ENCODE measurements around the gene PPP4R4.

Gene PPP4R4

DNA sequence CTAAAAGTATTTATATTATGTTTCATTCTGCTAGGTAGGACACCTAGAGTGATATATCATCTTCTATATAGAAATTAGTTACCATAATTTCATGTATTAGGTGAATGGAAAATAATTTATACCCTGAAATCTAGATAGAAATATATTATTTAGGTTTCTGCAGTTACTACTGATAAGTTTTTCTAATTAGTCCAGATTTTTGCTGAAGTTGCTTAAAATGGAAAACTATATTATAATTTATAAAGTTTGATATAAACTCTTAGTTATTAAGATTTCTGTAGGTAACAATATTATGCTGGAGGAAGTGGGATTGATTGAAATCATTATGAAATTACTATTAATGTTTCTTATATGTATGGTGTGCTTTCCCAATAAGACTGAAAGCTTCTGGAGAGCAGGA, 62.9 kb downstream of the PPP4R4 start:
- Histone ChIP-seq H2BK120ac (ENCODE audit: low read depth, low read length) (no peak overlapping the region), H3K4me1 (ENCODE audit: control insufficient read depth, insufficient read depth, low read depth, low read length) (no peaks in the 10 kb centered on the region), H3K4ac (ENCODE audit: low read depth in 1 of 2, low read length in 2 of 2) (no peak overlapping the region), H2BK12ac (ENCODE audit: low read length in 2 of 2) (no peak overlapping the region), H3K36me3 (ENCODE audit: control insufficient read depth in 1 of 2, insufficient read depth in 2 of 2, low read depth in 1 of 2, low read length in 2 of 2) (peaks cover 0 to 5% of the 10 kb centered on the region in 2 experiments), H2AFZ (ENCODE audit: low read depth, low read length) (no peak overlapping the region), H3K27ac (ENCODE audit: low read length, poor library complexity, severe bottlenecking) (no peak overlapping the region), H2BK15ac (ENCODE audit: low read depth, poor library complexity, severe bottlenecking) (no peak overlapping the region), H4K91ac (ENCODE audit: low read length) (no peak overlapping the region), H3K14ac (ENCODE audit: low read length in 2 of 2) (no peak overlapping the region), H3K9me3 (ENCODE audit: control insufficient read depth, low read length) (no peaks in the 10 kb centered on the region), H3K9ac (ENCODE audit: low read length) (no peak overlapping the region), H4K8ac (ENCODE audit: low read length) (no peak overlapping the region), H3K18ac (ENCODE audit: low read depth in 1 of 2, low read length in 2 of 2) (no peak overlapping the region), H3K79me1 (replicated peaks; ENCODE audit: low read length, poor library complexity, severe bottlenecking) (no peaks in the 10 kb centered on the region), H3K27me3 (ENCODE audit: control insufficient read depth in 1 of 2, insufficient read depth in 1 of 2, low read length in 2 of 2) (no peaks in the 10 kb centered on the region), H2AK5ac (ENCODE audit: low read length, severe bottlenecking) (no peak overlapping the region), H3K23ac (ENCODE audit: low read length in 2 of 2) (no peak overlapping the region), H2BK5ac (ENCODE audit: low read depth, low read length, poor library complexity, severe bottlenecking) (no peak overlapping the region), H3K4me3 (ENCODE audit: insufficient read depth in 1 of 2, low read depth in 1 of 2, low read length in 2 of 2) (no peak overlapping the region), H3K4me2 (ENCODE audit: low read length, poor library complexity, severe bottlenecking) (no peak overlapping the region)
- DNase-seq: no peak

GRCh38 chr14:94237983-94238382, 63.9 kb downstream of the PPP4R4 start:
- no peak overlapping the region for H2BK12ac ChIP-seq (ENCODE audit: low read length in 2 of 2)
- H3K4me3 ChIP-seq (ENCODE audit: insufficient read depth in 1 of 2, low read depth in 1 of 2, low read length in 2 of 2): no peak overlapping the region
- no peaks in the 10 kb centered on the region for H3K9me3 ChIP-seq (ENCODE audit: control insufficient read depth, low read length)
- H3K23ac ChIP-seq (ENCODE audit: low read length in 2 of 2): no peak overlapping the region
- no peak overlapping the region for H4K8ac ChIP-seq (ENCODE audit: low read length)
- no peak overlapping the region for H2BK5ac ChIP-seq (ENCODE audit: low read depth, low read length, poor library complexity, severe bottlenecking)
- no peak overlapping the region for H2BK15ac ChIP-seq (ENCODE audit: low read depth, poor library complexity, severe bottlenecking)
- H2AK5ac ChIP-seq (ENCODE audit: low read length, severe bottlenecking): no peak overlapping the region
- H3K14ac ChIP-seq (ENCODE audit: low read length in 2 of 2): no peak overlapping the region
- no peak overlapping the region for H3K9ac ChIP-seq (ENCODE audit: low read length)
- H4K91ac ChIP-seq (ENCODE audit: low read length): no peak overlapping the region
- H3K27ac ChIP-seq (ENCODE audit: low read length, poor library complexity, severe bottlenecking): no peak overlapping the region
- no peak overlapping the region for H2BK120ac ChIP-seq (ENCODE audit: low read depth, low read length)
- H3K79me1 ChIP-seq (replicated peaks; ENCODE audit: low read length, poor library complexity, severe bottlenecking): no peaks in the 10 kb centered on the region
- peaks cover 0 to 5% of the 10 kb centered on the region in 2 experiments for H3K36me3 ChIP-seq (ENCODE audit: control insufficient read depth in 1 of 2, insufficient read depth in 2 of 2, low read depth in 1 of 2, low read length in 2 of 2)
- 55% methylated on average over 4 of the region's 4 CpGs for WGBS
- H3K4me2 ChIP-seq (ENCODE audit: low read length, poor library complexity, severe bottlenecking): no peak overlapping the region
- H2AFZ ChIP-seq (ENCODE audit: low read depth, low read length): no peak overlapping the region
- H3K18ac ChIP-seq (ENCODE audit: low read depth in 1 of 2, low read length in 2 of 2): no peak overlapping the region
- no peak overlapping the region for H3K4ac ChIP-seq (ENCODE audit: low read depth in 1 of 2, low read length in 2 of 2)
- no peak for DNase-seq
- H3K27me3 ChIP-seq (ENCODE audit: control insufficient read depth in 1 of 2, insufficient read depth in 1 of 2, low read length in 2 of 2): no peaks in the 10 kb centered on the region
- no peaks in the 10 kb centered on the region for H3K4me1 ChIP-seq (ENCODE audit: control insufficient read depth, insufficient read depth, low read depth, low read length)

GRCh38 chr14:94239406-94239805, 65.3 kb downstream of the PPP4R4 start:
- 100% methylated on average over 2 of the region's 2 CpGs for WGBS
- Histone ChIP-seq H2BK15ac (ENCODE audit: low read depth, poor library complexity, severe bottlenecking) (no peak overlapping the region), H3K14ac (ENCODE audit: low read length in 2 of 2) (no peak overlapping the region), H3K23ac (ENCODE audit: low read length in 2 of 2) (no peak overlapping the region), H4K91ac (ENCODE audit: low read length) (no peak overlapping the region), H3K4me2 (ENCODE audit: low read length, poor library complexity, severe bottlenecking) (no peak overlapping the region), H3K9me3 (ENCODE audit: control insufficient read depth, low read length) (no peaks in the 10 kb centered on the region), H2AFZ (ENCODE audit: low read depth, low read length) (no peak overlapping the region), H4K8ac (ENCODE audit: low read length) (no peak overlapping the region), H2AK5ac (ENCODE audit: low read length, severe bottlenecking) (no peak overlapping the region), H3K4ac (ENCODE audit: low read depth in 1 of 2, low read length in 2 of 2) (no peak overlapping the region), H3K4me1 (ENCODE audit: control insufficient read depth, insufficient read depth, low read depth, low read length) (no peaks in the 10 kb centered on the region), H3K9ac (ENCODE audit: low read length) (no peak overlapping the region), H3K79me1 (replicated peaks; ENCODE audit: low read length, poor library complexity, severe bottlenecking) (no peaks in the 10 kb centered on the region), H3K27ac (ENCODE audit: low read length, poor library complexity, severe bottlenecking) (no peak overlapping the region), H3K27me3 (ENCODE audit: control insufficient read depth in 1 of 2, insufficient read depth in 1 of 2, low read length in 2 of 2) (no peaks in the 10 kb centered on the region), H3K4me3 (ENCODE audit: insufficient read depth in 1 of 2, low read depth in 1 of 2, low read length in 2 of 2) (no peak overlapping the region), H2BK12ac (ENCODE audit: low read length in 2 of 2) (no peak overlapping the region), H2BK5ac (ENCODE audit: low read depth, low read length, poor library complexity, severe bottlenecking) (no peak overlapping the region), H3K18ac (ENCODE audit: low read depth in 1 of 2, low read length in 2 of 2) (no peak overlapping the region), H3K36me3 (ENCODE audit: control insufficient read depth in 1 of 2, insufficient read depth in 2 of 2, low read depth in 1 of 2, low read length in 2 of 2) (peaks cover 0 to 5% of the 10 kb centered on the region in 2 experiments), H2BK120ac (ENCODE audit: low read depth, low read length) (no peak overlapping the region)
- no peak for DNase-seq

GRCh38 chr14:94244182-94244581, 70.1 kb downstream of the PPP4R4 start:
- Histone ChIP-seq H4K8ac (ENCODE audit: low read length) (no peak overlapping the region), H3K79me1 (replicated peaks; ENCODE audit: low read length, poor library complexity, severe bottlenecking) (no peaks in the 10 kb centered on the region), H3K23ac (ENCODE audit: low read length in 2 of 2) (no peak overlapping the region), H3K9ac (ENCODE audit: low read length) (no peak overlapping the region), H3K36me3 (ENCODE audit: control insufficient read depth in 1 of 2, insufficient read depth in 2 of 2, low read depth in 1 of 2, low read length in 2 of 2) (peaks cover 0 to 7% of the 10 kb centered on the region in 2 experiments), H4K91ac (ENCODE audit: low read length) (no peak overlapping the region), H2AK5ac (ENCODE audit: low read length, severe bottlenecking) (no peak overlapping the region), H2BK15ac (ENCODE audit: low read depth, poor library complexity, severe bottlenecking) (no peak overlapping the region), H3K4me3 (ENCODE audit: insufficient read depth in 1 of 2, low read depth in 1 of 2, low read length in 2 of 2) (no peak overlapping the region), H2BK120ac (ENCODE audit: low read depth, low read length) (no peak overlapping the region), H3K27ac (ENCODE audit: low read length, poor library complexity, severe bottlenecking) (no peak overlapping the region), H3K4me1 (ENCODE audit: control insufficient read depth, insufficient read depth, low read depth, low read length) (no peaks in the 10 kb centered on the region), H3K27me3 (ENCODE audit: control insufficient read depth in 1 of 2, insufficient read depth in 1 of 2, low read length in 2 of 2) (no peaks in the 10 kb centered on the region), H3K4me2 (ENCODE audit: low read length, poor library complexity, severe bottlenecking) (no peak overlapping the region), H3K14ac (ENCODE audit: low read length in 2 of 2) (no peak overlapping the region), H3K9me3 (ENCODE audit: control insufficient read depth, low read length) (no peaks in the 10 kb centered on the region), H2AFZ (ENCODE audit: low read depth, low read length) (no peak overlapping the region), H2BK12ac (ENCODE audit: low read length in 2 of 2) (no peak overlapping the region), H3K18ac (ENCODE audit: low read depth in 1 of 2, low read length in 2 of 2) (no peak overlapping the region), H2BK5ac (ENCODE audit: low read depth, low read length, poor library complexity, severe bottlenecking) (no peak overlapping the region), H3K4ac (ENCODE audit: low read depth in 1 of 2, low read length in 2 of 2) (no peak overlapping the region)
- DNase-seq: no peak
- 100% methylated on average over 1 of the region's 2 CpGs for WGBS

Measured in mesenchymal stem cell (in vitro differentiated cells and primary cell).